RCC 7860 (cell line): ENCODE data around the gene ERC1.
"Not testable (repeated sequence)": the region's sequence is repeated elsewhere in the genome, so short reads cannot be mapped to it uniquely, and the experiment has no call there.

Experiments
- DNase-seq: peaks from one replicate; pipeline ENCODE4 v3.0.0-alpha.2; 2015; ENCODE audit warnings: low spot score
- FAIRE-seq: peaks from 2 replicates; lab custom pipeline; 2012; peaks lifted over from hg19 to GRCh38; lab: Jason Lieb, UNC

The ERC1 gene

GRCh38 chr12:1069846-1070245 is 78.8 kb downstream of the ERC1 start:
- no peak for DNase-seq
- no peak for FAIRE-seq

DNA sequence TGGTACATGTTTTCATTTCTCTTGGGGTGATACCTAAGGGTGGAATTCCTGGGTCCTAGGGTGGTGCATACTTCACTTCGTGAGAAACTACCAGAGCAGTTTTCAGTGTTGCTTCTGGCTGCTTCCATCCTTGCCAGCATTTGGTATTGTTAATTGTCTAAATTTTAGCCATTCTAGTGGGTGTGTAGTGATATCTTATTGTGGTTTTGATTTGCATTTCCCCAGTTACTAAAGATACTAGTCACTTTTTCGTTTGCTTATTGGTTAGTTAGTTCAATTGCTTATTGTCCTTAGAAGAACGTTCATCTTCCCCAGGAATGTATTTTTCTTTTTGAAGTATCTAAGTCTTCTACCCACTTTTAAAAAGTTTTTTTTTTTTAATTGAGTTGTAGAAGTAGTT is 80.2 kb downstream of the ERC1 start:
- DNase-seq (no peak), FAIRE-seq (no peak)

- no peak for FAIRE-seq
Measured at GRCh38 chr12:1073652-1074051, 82.6 kb downstream of the ERC1 start.

GRCh38 chr12:1077036-1077803 is 86.2 kb downstream of the ERC1 start:
- FAIRE-seq (no peak), DNase-seq (no peak)

More at GRCh38 chr12:1073652-1074051, 82.6 kb downstream of the ERC1 start:
- DNase-seq, result no peak

GRCh38 chr12:1078002-1078401 is 87.0 kb downstream of the ERC1 start:
- no peak for DNase-seq
- no peak for FAIRE-seq

DNA sequence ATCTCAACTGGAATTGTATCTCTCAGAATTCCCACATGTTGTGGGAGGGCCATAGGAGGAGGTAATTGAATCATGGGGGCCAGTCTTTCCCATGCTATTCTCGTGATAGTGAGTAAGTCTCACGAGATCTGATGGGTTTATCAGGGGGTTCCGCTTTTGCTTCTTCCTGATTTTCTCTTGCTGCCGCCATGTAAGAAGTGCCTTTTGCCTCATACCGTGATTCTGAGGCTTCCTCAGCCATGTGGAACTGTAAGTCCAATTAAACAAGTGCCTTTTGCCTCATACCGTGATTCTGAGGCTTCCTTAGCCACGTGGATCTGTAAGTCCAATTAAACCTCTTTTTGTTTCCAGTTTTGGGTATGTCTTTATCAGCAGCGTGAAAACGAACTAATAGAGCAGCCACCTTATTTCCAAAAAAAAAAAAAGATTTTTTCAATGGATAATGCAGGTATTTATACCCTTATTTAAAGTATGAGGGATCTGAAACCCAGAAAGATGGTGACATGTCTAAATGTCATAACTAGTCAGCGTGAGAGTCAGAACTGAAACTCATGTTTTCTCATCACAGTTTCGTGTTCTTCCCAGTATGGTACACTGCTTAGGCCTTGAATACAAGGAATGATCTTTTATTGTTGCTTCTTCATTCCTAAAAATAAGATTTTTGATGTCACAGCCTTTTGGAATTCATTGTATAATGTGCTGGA is 89.6 kb downstream of the ERC1 start:
- no peak for FAIRE-seq
- DNase-seq, result no peak

DNA sequence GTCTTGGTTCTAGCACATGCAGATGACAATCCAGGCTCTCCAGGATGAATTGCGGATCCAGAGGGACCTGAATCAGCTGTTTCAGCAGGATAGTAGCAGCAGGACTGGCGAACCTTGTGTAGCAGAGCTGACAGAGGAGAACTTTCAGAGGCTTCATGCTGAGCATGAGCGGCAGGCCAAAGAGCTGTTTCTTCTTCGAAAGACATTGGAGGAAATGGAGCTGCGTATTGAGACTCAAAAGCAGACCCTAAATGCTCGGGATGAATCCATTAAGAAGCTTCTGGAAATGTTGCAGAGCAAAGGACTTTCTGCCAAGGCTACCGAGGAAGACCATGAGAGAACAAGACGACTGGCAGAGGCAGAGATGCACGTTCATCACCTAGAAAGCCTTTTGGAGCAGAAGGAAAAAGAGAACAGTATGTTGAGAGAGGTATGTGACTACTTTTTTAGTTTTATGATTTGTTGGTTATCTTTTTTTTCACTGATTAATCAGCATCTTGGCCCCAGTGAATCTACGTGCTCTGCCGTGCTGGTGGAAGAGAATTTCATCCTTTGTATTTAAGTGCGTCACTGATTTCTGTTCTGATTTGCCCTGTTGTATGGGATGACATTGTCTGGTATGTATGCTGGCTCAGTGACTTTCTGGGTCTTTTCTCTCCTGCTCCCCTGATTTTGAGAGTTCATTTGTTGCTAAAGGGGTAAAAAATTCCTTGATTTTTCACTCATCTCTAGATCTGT is 92.3 kb downstream of the ERC1 start:
- no peak for DNase-seq

GRCh38 chr12:1083889-1084262 is 92.9 kb downstream of the ERC1 start:
- FAIRE-seq (no peak), DNase-seq (peak; percentile 57)

More for the DNA sequence above, 92.3 kb downstream of the ERC1 start:
- FAIRE-seq, result no peak

DNA sequence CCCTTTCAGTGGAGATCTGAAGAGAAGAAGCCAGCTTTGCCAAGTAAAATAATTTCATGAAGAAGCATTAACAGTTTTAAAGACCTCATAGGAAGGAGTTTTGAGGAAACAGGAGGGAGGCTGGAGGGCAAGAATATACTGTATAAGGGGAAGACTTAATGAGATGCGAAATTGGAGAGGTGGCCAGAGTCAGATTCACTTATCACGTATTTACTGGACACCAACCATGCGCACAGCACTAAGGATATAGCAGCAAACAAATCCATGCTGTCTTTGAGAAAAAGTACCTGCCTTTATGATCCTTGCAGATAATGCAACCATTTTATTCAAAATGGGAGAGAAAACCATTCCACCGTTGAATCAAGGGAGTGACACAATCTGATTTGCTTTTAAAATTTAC is 100.3 kb downstream of the ERC1 start:
- no peak for FAIRE-seq

DNA sequence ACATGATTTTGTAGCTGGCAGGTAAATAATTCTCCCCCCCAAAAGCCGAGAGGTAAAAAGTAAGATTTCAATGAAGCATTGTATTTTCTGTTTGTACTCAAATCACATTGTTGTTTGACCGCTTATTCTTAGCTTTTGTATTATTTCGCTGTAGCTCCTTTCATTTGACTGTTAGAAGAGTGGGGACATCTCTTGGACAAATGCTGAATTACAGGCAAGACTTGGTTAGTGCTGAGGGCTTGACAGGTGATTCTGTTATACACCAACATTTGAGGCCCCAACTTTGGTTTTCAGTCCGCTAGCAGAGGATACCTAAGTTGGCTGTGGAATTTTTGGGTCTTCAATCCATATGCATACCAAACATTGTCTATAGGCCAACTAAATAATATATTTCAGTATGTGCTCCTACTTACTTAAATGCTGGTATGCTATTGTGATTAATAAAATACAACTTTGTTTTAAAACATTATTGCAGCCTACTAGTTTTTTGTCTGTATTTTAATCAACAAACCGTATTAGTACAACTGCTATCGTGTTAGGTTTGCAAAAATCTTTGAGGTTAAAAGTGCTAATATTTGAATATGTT is 102.2 kb downstream of the ERC1 start:
- DNase-seq (peak; percentile 14), FAIRE-seq (peak; percentile 4)

More for the DNA sequence above, 100.3 kb downstream of the ERC1 start:
- no peak for DNase-seq

GRCh38 chr12:1094714-1095113 is 103.7 kb downstream of the ERC1 start:
- FAIRE-seq (no peak), DNase-seq (no peak)

- no peak for DNase-seq
- no peak for FAIRE-seq
Measured at GRCh38 chr12:1099158-1099557, 108.1 kb downstream of the ERC1 start.

GRCh38 chr12:1099618-1100017 is 108.6 kb downstream of the ERC1 start:
- not testable (repeated sequence) for FAIRE-seq

GRCh38 chr12:1102115-1102514 is 111.1 kb downstream of the ERC1 start:
- no peak for FAIRE-seq
- no peak for DNase-seq

More at GRCh38 chr12:1099618-1100017, 108.6 kb downstream of the ERC1 start:
- not testable (repeated sequence) for DNase-seq

GRCh38 chr12:1102791-1103450 is 111.9 kb downstream of the ERC1 start:
- FAIRE-seq (no peak), DNase-seq (no peak)

- DNase-seq (no peak), FAIRE-seq (no peak)
Measured at GRCh38 chr12:1103632-1104031, 112.6 kb downstream of the ERC1 start.

- peak; percentile 58 for FAIRE-seq
Measured at GRCh38 chr12:1104088-1104800, 113.2 kb downstream of the ERC1 start.

GRCh38 chr12:1107669-1108068 is 116.6 kb downstream of the ERC1 start:
- DNase-seq, result no peak
- no peak for FAIRE-seq

More at GRCh38 chr12:1104088-1104800, 113.2 kb downstream of the ERC1 start:
- peak; percentile 30 for DNase-seq

DNA sequence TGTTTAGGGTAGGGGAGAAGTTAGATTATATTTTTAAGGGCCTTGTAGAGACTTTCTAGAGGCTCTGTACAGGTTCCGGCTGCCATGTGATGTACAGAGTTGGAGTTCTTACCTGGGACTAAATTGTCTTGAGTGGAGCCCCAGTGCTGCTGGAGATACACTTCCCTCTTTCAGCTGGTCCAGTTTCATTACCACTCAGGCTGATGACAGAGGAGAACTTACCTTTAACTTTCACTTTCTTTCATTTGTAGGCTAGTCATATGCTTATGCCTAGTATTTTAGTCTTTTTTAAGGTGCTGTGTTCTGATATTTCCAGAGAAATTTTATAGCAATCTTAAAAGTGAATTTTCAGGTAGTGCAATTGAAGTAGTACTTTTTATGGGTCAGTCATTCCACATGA is 117.3 kb downstream of the ERC1 start:
- no peak for FAIRE-seq

More for the DNA sequence above, 117.3 kb downstream of the ERC1 start:
- DNase-seq, result no peak
